Choroid plexus epithelial cell (primary cell): ENCODE results near the gene SLC6A19.
"Not testable (repeated sequence)": the region's sequence is repeated elsewhere in the genome, so short reads cannot be mapped to it uniquely, and the experiment has no call there.

Experiments used
- DNase-seq: peaks from one replicate; pipeline ENCODE4 v3.0.0-alpha.2; 2010; ENCODE audit warnings: low read depth
- H3K4me3 ChIP-seq: 2 replicates; pipeline ENCODE4 v1.5.1; 2011; ENCODE audit warnings: low read depth, mild to moderate bottlenecking, control low read depth, low read length, moderate library complexity
- TF ChIP-seq, protein P1 (sequence below): conservative IDR thresholded peaks from 2 replicates; pipeline ENCODE4 v1.5.1; 2011; ENCODE audit warnings: low read depth, mild to moderate bottlenecking, control low read depth, inconsistent platforms, low read length, moderate library complexity

The SLC6A19 gene

DNA sequence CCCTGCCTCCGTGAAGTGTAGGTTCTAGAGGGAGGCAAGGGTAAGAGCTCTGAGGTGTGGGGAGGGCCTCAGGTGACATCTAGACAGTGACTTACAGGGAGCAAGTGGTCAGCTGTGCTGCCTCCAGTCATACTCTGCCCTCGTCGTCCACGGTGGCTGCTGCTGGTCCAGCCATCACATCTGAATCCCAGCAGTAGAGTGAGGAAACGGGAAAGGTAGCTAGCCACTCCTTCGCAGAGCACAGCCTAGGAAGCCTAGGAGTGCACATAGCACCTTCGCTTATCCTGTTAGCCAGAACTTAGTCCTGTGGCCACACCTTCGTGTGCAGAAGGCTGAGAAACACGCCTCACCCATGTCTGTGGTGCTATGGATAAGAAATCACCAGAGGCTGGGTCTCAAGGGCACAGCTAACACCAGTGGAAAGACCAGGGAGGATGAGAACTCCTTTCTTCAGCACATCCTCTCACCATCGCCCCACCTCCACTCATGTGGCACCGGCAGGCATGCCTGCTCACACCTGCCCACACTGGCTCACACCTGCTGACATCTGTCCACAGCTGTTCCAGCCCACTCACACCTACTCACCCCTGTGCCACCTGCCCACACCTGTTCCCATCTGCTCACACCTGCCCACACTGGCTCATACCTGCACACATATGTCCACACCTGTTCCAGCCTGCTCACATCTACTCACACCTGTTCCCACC is 44.5 kb upstream of the SLC6A19 start:
- TF ChIP-seq, protein P1, sequence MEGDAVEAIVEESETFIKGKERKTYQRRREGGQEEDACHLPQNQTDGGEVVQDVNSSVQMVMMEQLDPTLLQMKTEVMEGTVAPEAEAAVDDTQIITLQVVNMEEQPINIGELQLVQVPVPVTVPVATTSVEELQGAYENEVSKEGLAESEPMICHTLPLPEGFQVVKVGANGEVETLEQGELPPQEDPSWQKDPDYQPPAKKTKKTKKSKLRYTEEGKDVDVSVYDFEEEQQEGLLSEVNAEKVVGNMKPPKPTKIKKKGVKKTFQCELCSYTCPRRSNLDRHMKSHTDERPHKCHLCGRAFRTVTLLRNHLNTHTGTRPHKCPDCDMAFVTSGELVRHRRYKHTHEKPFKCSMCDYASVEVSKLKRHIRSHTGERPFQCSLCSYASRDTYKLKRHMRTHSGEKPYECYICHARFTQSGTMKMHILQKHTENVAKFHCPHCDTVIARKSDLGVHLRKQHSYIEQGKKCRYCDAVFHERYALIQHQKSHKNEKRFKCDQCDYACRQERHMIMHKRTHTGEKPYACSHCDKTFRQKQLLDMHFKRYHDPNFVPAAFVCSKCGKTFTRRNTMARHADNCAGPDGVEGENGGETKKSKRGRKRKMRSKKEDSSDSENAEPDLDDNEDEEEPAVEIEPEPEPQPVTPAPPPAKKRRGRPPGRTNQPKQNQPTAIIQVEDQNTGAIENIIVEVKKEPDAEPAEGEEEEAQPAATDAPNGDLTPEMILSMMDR, result no peak
- DNase-seq, result no peak
- H3K4me3 ChIP-seq, result no peak overlapping the region

DNA sequence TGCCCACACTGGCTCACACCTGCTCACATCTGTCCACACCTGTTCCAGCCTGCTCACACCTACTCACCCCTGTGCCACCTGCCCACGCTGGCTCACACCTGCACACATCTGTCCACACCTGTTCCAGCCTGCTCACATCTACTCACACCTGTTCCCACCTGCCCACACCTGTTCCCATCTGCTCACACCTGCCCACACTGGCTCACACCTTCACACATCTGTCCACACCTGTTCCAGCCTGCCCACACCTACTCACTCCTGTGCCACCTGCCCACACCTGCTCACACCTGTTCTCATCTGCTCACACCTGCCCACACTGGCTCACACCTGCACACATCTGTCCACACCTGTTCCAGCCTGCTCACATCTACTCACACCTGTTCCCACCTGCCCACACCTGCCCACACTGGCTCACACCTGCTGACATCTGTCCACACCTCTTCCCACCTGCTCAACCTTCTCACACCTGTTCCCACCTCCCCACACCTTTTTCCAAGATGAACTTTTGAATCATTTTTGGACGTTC is 43.9 kb upstream of the SLC6A19 start:
- H3K4me3 ChIP-seq, DNase-seq: not testable (repeated sequence)

DNA sequence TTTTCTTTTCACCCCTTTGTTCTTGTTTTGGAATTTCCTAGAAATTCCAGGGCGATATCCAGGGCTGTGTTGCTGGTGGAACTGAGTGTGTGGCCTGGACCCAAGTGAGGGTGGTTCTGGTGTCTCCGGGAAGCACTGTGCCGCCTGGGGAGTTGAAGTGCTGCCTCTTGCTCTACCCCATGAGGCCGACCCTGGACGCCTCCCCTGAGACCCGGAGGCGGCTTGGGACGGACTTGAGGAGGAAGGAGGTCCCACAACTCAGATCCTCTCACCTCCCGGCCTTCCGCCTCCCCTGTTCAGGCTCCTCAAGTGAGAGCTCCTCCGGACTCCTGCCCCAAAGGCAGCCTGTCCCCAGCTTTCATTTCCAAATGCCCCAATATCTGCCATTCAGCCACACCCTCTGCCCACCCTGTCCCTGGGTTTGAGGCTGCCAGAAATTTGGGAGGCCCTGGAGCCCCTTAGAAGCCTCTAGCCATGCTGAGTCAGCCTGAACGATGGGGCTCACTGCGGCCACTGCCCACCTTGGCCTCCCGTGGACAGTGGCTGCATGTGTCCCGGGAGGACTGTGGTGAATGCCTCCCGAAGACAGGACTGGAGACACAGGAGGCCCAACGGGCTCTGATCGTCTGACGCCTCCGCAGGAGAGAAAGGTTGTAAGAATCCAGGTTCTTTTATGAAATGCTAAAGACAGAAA is 42.6 kb upstream of the SLC6A19 start:
- no peak overlapping the region for H3K4me3 ChIP-seq
- DNase-seq, result no peak
- TF ChIP-seq, protein P1, result no peak

DNA sequence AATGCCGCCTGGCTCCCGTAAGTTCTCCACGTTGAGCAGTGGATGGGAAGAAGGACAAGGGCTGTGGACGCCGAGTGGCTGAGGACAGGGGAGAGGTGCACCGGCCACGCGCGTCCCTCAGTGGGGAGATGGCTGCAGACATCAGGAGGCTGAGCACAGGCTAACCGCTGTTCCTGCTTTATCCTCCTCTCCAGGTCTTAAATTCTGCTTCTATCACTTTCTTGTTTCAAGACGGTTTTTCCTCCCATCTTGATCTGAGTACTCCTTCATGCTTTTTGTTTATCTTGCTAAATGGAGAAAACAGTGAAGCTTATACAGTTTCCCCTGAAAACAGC is 42.1 kb upstream of the SLC6A19 start:
- TF ChIP-seq, protein P1, result no peak
- no peak for DNase-seq
- no peak overlapping the region for H3K4me3 ChIP-seq

DNA sequence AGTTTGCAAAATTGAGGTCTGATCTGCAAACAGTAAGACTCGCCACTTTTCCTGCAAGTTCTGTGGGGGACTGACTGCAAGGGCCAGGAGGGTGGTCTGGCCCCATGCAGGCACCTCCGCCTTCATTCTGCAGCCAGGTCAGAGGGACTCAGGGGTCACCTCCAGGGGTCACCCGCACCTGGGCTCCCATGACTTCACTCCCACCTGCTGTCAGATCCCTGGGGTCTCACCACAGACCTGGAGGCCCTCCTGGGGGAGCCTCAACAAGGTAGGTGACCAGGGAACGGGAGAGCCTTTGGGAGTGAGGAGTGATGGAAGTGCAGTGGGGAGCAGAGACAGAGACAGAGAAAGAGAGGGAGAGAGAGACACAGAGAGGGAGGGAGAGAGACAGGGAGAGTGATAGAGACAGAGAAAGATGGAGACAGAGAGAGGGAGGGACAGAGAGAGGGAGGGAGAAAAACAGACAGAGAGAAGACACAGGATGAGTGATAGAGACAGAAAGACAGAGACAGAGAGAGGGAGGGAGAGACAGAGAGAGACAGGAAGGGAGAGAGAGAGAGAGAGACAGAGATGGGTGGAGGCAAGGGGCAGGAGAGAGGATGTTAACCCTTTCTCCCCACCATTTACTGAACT is 41.5 kb upstream of the SLC6A19 start:
- DNase-seq, result no peak
- TF ChIP-seq, protein P1, result no peak
- H3K4me3 ChIP-seq, result no peak overlapping the region

DNA sequence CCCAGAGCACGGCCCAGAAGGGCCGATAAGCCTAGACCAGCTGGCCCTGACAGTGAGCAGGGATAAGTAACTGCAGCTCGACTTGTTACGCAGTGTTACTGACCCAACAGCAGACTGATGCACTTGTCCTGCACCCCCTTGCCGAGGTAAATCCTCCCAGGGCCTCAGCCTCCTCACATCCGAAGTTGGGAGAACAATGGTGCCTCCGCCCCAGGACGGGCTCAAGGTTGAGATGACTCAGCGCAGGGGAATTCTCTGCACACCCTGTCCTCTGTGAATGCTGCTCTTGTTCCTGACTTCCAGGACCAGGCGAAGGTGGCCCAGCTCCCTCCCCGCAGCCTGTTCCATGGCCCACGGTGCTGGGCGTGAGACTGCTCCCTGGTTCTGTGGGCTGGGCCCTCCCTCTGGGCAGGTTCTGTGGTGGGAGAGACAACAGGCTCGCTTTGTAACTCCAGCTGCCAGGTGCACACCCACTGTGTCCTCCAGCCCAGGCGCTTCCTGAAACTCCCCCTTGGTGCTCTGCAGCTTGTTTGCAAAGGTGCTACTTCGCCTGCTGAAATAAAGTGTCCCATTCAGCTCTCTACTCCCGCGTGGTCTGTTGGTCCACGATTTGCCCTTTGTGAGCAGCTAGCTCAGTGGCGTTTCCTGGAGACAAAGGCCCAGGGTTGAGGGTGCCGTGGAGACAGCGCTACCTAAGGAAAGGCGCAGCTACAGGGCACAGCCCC is 40.1 kb upstream of the SLC6A19 start:
- DNase-seq, result no peak
- TF ChIP-seq, protein P1, result no peak
- H3K4me3 ChIP-seq, result no peak overlapping the region

DNA sequence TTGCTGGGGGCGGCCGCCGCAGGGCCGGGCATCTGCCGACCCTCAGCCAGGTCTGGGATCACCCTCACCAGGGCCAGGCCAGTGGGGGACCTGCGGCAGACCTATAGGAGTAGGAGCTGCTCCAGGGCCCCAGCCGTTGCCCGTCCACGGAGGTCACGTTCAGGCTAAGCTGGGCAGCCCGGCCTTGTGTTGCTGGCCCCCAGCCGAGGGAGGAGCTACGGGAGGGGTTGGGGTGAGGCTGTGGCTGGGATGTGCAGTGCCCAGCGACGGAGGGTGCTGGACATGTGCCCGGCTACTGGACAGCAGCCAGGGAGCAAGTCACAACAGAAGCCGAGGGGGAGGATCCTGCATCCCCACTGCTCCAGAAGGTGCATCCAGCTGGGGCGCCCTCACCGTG is 39.6 kb upstream of the SLC6A19 start:
- no peak overlapping the region for H3K4me3 ChIP-seq
- TF ChIP-seq, protein P1, result no peak
- DNase-seq, result no peak
